Activated CD8-positive, alpha-beta T cell treated with anti-CD3 and anti-CD28 coated beads, Interleukin-2, amount 10 ng/mL, durations not matched to agents 7 days and 5 days (primary cell): ENCODE results near the gene PCDHB14. TPM values are rescaled to one million over a fixed set of nuclear protein-coding genes. Genes with fewer than 3 reads are reported as not detected.
"Not testable (repeated sequence)": the region's sequence is repeated elsewhere in the genome, so short reads cannot be mapped to it uniquely, and the experiment has no call there.

Experiments
- ATAC-seq: fragments of 150-1000 bp; cut with Tn5 transposase; one replicate; pipeline ENCODE4 v1.10.0; 2021; ENCODE audit warnings: moderate library complexity
- CTCF ChIA-PET: fragments of 350-600 bp; sonication (Branson Sonifier 250); formaldehyde crosslinking; loops from one replicate; lab custom pipeline; 2021; ENCODE audit warnings: antibody characterized with exemption; lab: Charles Lee
- POLR2A ChIA-PET: fragments of 350-600 bp; sonication (Branson Sonifier 250); formaldehyde crosslinking; loops from one replicate; lab custom pipeline; 2021; ENCODE audit warnings: antibody characterized with exemption; lab: Charles Lee
- DNase-seq: peaks from one replicate; pipeline ENCODE4 v3.0.0-alpha.2; 2020
- H3K27ac Mint-ChIP-seq: one replicate; pipeline ENCODE4 v1.8.0; 2021; ENCODE audit warnings: mild to moderate bottlenecking, mixed read lengths
- H3K27me3 Mint-ChIP-seq: one replicate; pipeline ENCODE4 v1.8.0; 2021; ENCODE audit warnings: low read depth, mixed read lengths
- H3K36me3 Mint-ChIP-seq: one replicate; pipeline ENCODE4 v1.8.0; 2021; ENCODE audit warnings: low read depth, mixed read lengths
- H3K4me1 Mint-ChIP-seq: one replicate; pipeline ENCODE4 v1.8.0; 2021; ENCODE audit warnings: low read depth, mixed read lengths
- H3K4me3 Mint-ChIP-seq: one replicate; pipeline ENCODE4 v1.8.0; 2021; ENCODE audit warnings: mild to moderate bottlenecking, mixed read lengths
- H3K9me3 Mint-ChIP-seq: one replicate; pipeline ENCODE4 v1.8.0; 2022; ENCODE audit warnings: mixed read lengths; ENCODE audit not compliant: insufficient read depth
- total RNA-seq, 2 experiments: library from RNA; stranded (reverse); gene quantifications; one replicate each; pipeline ENCODE4 v1.2.3, GENCODE V29; 2021

Gene PCDHB14
- total RNA-seq, 2 experiments from 2014 or later: not detected

GRCh38 chr5:141189131-141189530 lies 34.0 kb upstream of the PCDHB14 start:
- H3K36me3 Mint-ChIP-seq, POLR2A ChIA-PET, H3K4me3 Mint-ChIP-seq: not testable (repeated sequence)

GRCh38 chr5:141192110-141192725 lies 30.9 kb upstream of the PCDHB14 start, which contains the start of gene PCDHB10:
Gene PCDHB10, plus strand, starts transcription at chr5:141192353. Its CDS starts 200 bp downstream, at chr5:141192553.
- peaks cover 4% of the 10 kb centered on the region for H3K27me3 Mint-ChIP-seq
- DNase-seq: peak; percentile 33

More at GRCh38 chr5:141189131-141189530, 34.0 kb upstream of the PCDHB14 start:
- DNase-seq, ATAC-seq, H3K27me3 Mint-ChIP-seq, CTCF ChIA-PET, H3K4me1 Mint-ChIP-seq, H3K27ac Mint-ChIP-seq: not testable (repeated sequence)
- peaks cover 36% of the 10 kb centered on the region for H3K9me3 Mint-ChIP-seq

GRCh38 chr5:141194332-141194731 lies 28.8 kb upstream of the PCDHB14 start:
- CTCF ChIA-PET, DNase-seq, ATAC-seq, H3K36me3 Mint-ChIP-seq, H3K27ac Mint-ChIP-seq, H3K4me3 Mint-ChIP-seq, POLR2A ChIA-PET, H3K27me3 Mint-ChIP-seq, H3K4me1 Mint-ChIP-seq: not testable (repeated sequence)
- peaks cover 12% of the 10 kb centered on the region for H3K9me3 Mint-ChIP-seq

More at GRCh38 chr5:141192110-141192725, 30.9 kb upstream of the PCDHB14 start, which contains the start of gene PCDHB10:
- peaks cover 3% of the 10 kb centered on the region for H3K36me3 Mint-ChIP-seq
- no peak for ATAC-seq
- POLR2A ChIA-PET: no interaction called here
- no peak within 1 kb of the TSS for H3K4me3 Mint-ChIP-seq
- peaks cover 17% of the 10 kb centered on the region for H3K9me3 Mint-ChIP-seq
- CTCF ChIA-PET: interaction anchor here (1.5 to 1.6 kb wide), 2 partner anchors 10 to 229 kb away, joined by 3 to 4 read pairs; partner anchors contain the start of gene PCDHGA11
- no peak within 1 kb of the TSS for H3K27ac Mint-ChIP-seq
- H3K4me1 Mint-ChIP-seq: no peaks in the 10 kb centered on the region

- CTCF ChIA-PET: interaction anchor here (1.7 kb wide), 1 partner anchor 9 kb away, joined by 5 read pairs; the partner anchor contains the start of gene PCDHB9
- H3K36me3 Mint-ChIP-seq: no peaks in the 10 kb centered on the region
- no peak for DNase-seq
Observed at GRCh38 chr5:141196363-141196762, 26.8 kb upstream of the PCDHB14 start.

GRCh38 chr5:141199359-141200235 lies 23.5 kb upstream of the PCDHB14 start, which contains the start of gene PCDHB11:
Gene PCDHB11, plus strand, starts transcription at chr5:141199627. Its CDS starts 148 bp downstream, at chr5:141199775.
- Mint-ChIP-seq H3K27me3 (no peaks in the 10 kb centered on the region), H3K4me3 (no peak within 1 kb of the TSS), H3K4me1 (no peaks in the 10 kb centered on the region), H3K9me3 (peaks cover 17% of the 10 kb centered on the region), H3K36me3 (no peaks in the 10 kb centered on the region), H3K27ac (no peak within 1 kb of the TSS)
- POLR2A ChIA-PET: no interaction called here
- CTCF ChIA-PET: interaction anchor here (1.5 kb wide), 1 partner anchor 34 kb away, joined by 3 read pairs; no protein-coding TSS in a partner anchor
- ATAC-seq: no peak
- DNase-seq: no peak

More at GRCh38 chr5:141196363-141196762, 26.8 kb upstream of the PCDHB14 start:
- no peak overlapping the region for H3K27ac Mint-ChIP-seq
- POLR2A ChIA-PET: no interaction called here
- no peaks in the 10 kb centered on the region for H3K4me1 Mint-ChIP-seq
- ATAC-seq: no peak
- H3K9me3 Mint-ChIP-seq: peaks cover 24% of the 10 kb centered on the region
- no peaks in the 10 kb centered on the region for H3K27me3 Mint-ChIP-seq
- H3K4me3 Mint-ChIP-seq: no peak overlapping the region

- H3K4me3 Mint-ChIP-seq, H3K27me3 Mint-ChIP-seq, H3K36me3 Mint-ChIP-seq, POLR2A ChIA-PET, ATAC-seq, H3K27ac Mint-ChIP-seq, DNase-seq, H3K4me1 Mint-ChIP-seq, CTCF ChIA-PET: not testable (repeated sequence)
- peaks cover 17% of the 10 kb centered on the region for H3K9me3 Mint-ChIP-seq
Observed at GRCh38 chr5:141201126-141201525, 22.0 kb upstream of the PCDHB14 start.

- H3K27me3 Mint-ChIP-seq, DNase-seq, ATAC-seq, H3K36me3 Mint-ChIP-seq, H3K4me1 Mint-ChIP-seq, H3K4me3 Mint-ChIP-seq, POLR2A ChIA-PET, CTCF ChIA-PET: not testable (repeated sequence)
- Mint-ChIP-seq H3K27ac (peak overlapping the region; percentile 49), H3K9me3 (peaks cover 17% of the 10 kb centered on the region)
Observed at GRCh38 chr5:141201646-141202045, 21.5 kb upstream of the PCDHB14 start.

GRCh38 chr5:141208478-141208877 lies 14.7 kb upstream of the PCDHB14 start, which contains the start of gene PCDHB12:
Gene PCDHB12, plus strand, starts transcription at chr5:141208719. Its CDS starts 189 bp downstream, at chr5:141208908.
- Mint-ChIP-seq H3K4me3 (no peak within 1 kb of the TSS), H3K9me3 (peaks cover 14% of the 10 kb centered on the region), H3K27me3 (peaks cover 7% of the 10 kb centered on the region), H3K27ac (no peak within 1 kb of the TSS), H3K4me1 (no peaks in the 10 kb centered on the region), H3K36me3 (peaks cover 5% of the 10 kb centered on the region)
- no peak for ATAC-seq
- CTCF ChIA-PET: interaction anchor here (0.7 kb wide), 1 partner anchor 9 kb away, joined by 3 read pairs; no protein-coding TSS in a partner anchor
- POLR2A ChIA-PET: no interaction called here
- no peak for DNase-seq

- ATAC-seq, DNase-seq, H3K27ac Mint-ChIP-seq, H3K36me3 Mint-ChIP-seq, H3K4me1 Mint-ChIP-seq, H3K4me3 Mint-ChIP-seq, CTCF ChIA-PET, POLR2A ChIA-PET: not testable (repeated sequence)
- Mint-ChIP-seq H3K27me3 (peaks cover 16% of the 10 kb centered on the region), H3K9me3 (peaks cover 22% of the 10 kb centered on the region)
Observed at GRCh38 chr5:141210281-141210680, 12.9 kb upstream of the PCDHB14 start.

GRCh38 chr5:141210849-141211248 lies 12.3 kb upstream of the PCDHB14 start:
- ATAC-seq, H3K4me1 Mint-ChIP-seq, POLR2A ChIA-PET, H3K27ac Mint-ChIP-seq, DNase-seq, CTCF ChIA-PET, H3K36me3 Mint-ChIP-seq, H3K4me3 Mint-ChIP-seq: not testable (repeated sequence)
- Mint-ChIP-seq H3K27me3 (peaks cover 17% of the 10 kb centered on the region), H3K9me3 (peaks cover 25% of the 10 kb centered on the region)

GRCh38 chr5:141213656-141214339 lies 9.3 kb upstream of the PCDHB14 start, which contains the start of gene PCDHB13:
Gene PCDHB13, plus strand, starts transcription at chr5:141213919. Its CDS starts 205 bp downstream, at chr5:141214124.
- ATAC-seq, H3K4me3 Mint-ChIP-seq, H3K4me1 Mint-ChIP-seq, DNase-seq, H3K36me3 Mint-ChIP-seq, CTCF ChIA-PET, POLR2A ChIA-PET, H3K27ac Mint-ChIP-seq: not testable (repeated sequence)
- Mint-ChIP-seq H3K27me3 (peaks cover 18% of the 10 kb centered on the region), H3K9me3 (peaks cover 27% of the 10 kb centered on the region)
